Neural crest cell (in vitro differentiated cells): ENCODE results near the gene SRPK3. TPM values are rescaled to one million over a fixed set of nuclear protein-coding genes. Genes with fewer than 3 reads are reported as not detected.

Source experiments
- DNase-seq: peaks from one replicate; pipeline ENCODE4 v3.0.0; 2021; ENCODE audit warnings: low read depth, mixed read lengths, low spot score
- H3K27ac Mint-ChIP-seq: one replicate; pipeline ENCODE4 v1.8.0; 2021; ENCODE audit warnings: mild to moderate bottlenecking, mixed read lengths; ENCODE audit not compliant: unreplicated experiment
- H3K27me3 Mint-ChIP-seq: 2 replicates; pipeline ENCODE4 v1.8.0; 2021; ENCODE audit warnings: low read depth, mild to moderate bottlenecking, mixed read lengths
- H3K36me3 Mint-ChIP-seq: 2 replicates; pipeline ENCODE4 v1.8.0; 2021; ENCODE audit warnings: low read depth, mild to moderate bottlenecking, mixed read lengths
- H3K4me1 Mint-ChIP-seq: 2 replicates; pipeline ENCODE4 v1.8.0; 2021; ENCODE audit warnings: mixed read lengths
- H3K4me3 Mint-ChIP-seq: one replicate; pipeline ENCODE4 v1.8.0; 2021; ENCODE audit warnings: mild to moderate bottlenecking, mixed read lengths
- H3K9me3 Mint-ChIP-seq: 2 replicates; pipeline ENCODE4 v1.8.0; 2021; ENCODE audit warnings: mixed read lengths
- CTCF ChIP-seq: fragments of 200-600 bp; sonication (generic); conservative IDR thresholded peaks from 2 replicates; pipeline ENCODE4 v1.5.0; 2021; ENCODE audit warnings: antibody characterized with exemption, mild to moderate bottlenecking
- total RNA-seq: library from RNA; stranded (reverse); gene quantifications from 2 replicates; pipeline ENCODE4 v1.2.1, GENCODE V29; 2021

The SRPK3 gene
- total RNA-seq, 1 donor from 2014 or later = 0.14 TPM

- H3K27me3 Mint-ChIP-seq = no peaks in the 10 kb centered on the region
- H3K36me3 Mint-ChIP-seq = peaks cover 5% of the 10 kb centered on the region
- DNase-seq = no peak
- no peak for TF ChIP-seq CTCF
- H3K9me3 Mint-ChIP-seq = no peaks in the 10 kb centered on the region
- H3K4me3 Mint-ChIP-seq = peak overlapping the region; percentile 81
- peaks cover 11% of the 10 kb centered on the region for H3K4me1 Mint-ChIP-seq
- no peak overlapping the region for H3K27ac Mint-ChIP-seq
These were observed 47.5 kb downstream of the SRPK3 start for GRCh38 chrX:153828308-153828707.

GRCh38 chrX:153828723-153829548 is 48.1 kb downstream of the SRPK3 start:
- H3K4me3 Mint-ChIP-seq = peak overlapping the region; percentile 85
- peaks cover 5% of the 10 kb centered on the region for H3K36me3 Mint-ChIP-seq
- no peaks in the 10 kb centered on the region for H3K27me3 Mint-ChIP-seq
- H3K4me1 Mint-ChIP-seq = peaks cover 11% of the 10 kb centered on the region
- H3K27ac Mint-ChIP-seq = no peak overlapping the region
- no peak for DNase-seq
- no peaks in the 10 kb centered on the region for H3K9me3 Mint-ChIP-seq
- no peak for TF ChIP-seq CTCF

GRCh38 chrX:153829549-153829798 is 48.6 kb downstream of the SRPK3 start:
- no peaks in the 10 kb centered on the region for H3K9me3 Mint-ChIP-seq
- TF ChIP-seq CTCF = no peak
- no peak overlapping the region for H3K27ac Mint-ChIP-seq
- DNase-seq = no peak
- H3K27me3 Mint-ChIP-seq = no peaks in the 10 kb centered on the region
- H3K36me3 Mint-ChIP-seq = peaks cover 5% of the 10 kb centered on the region
- peaks cover 11% of the 10 kb centered on the region for H3K4me1 Mint-ChIP-seq
- peak overlapping the region; percentile 85 for H3K4me3 Mint-ChIP-seq

- TF ChIP-seq CTCF = no peak
- peaks cover 2% of the 10 kb centered on the region for H3K9me3 Mint-ChIP-seq
- H3K27me3 Mint-ChIP-seq = no peaks in the 10 kb centered on the region
- DNase-seq = no peak
- peak within 1 kb of the TSS; percentile 85 for H3K4me3 Mint-ChIP-seq
- H3K4me1 Mint-ChIP-seq = peaks cover 11% of the 10 kb centered on the region
- H3K27ac Mint-ChIP-seq = no peak within 1 kb of the TSS
- peaks cover 5% of the 10 kb centered on the region for H3K36me3 Mint-ChIP-seq
These were observed 49.2 kb downstream of the SRPK3 start, which contains the start of gene PDZD4 for GRCh38 chrX:153829799-153830639. TSS of gene PDZD4 (minus strand) at chrX:153830544. CDS start at chrX:153830298, 246 bp downstream.

- DNase-seq = no peak
- no peak overlapping the region for H3K27ac Mint-ChIP-seq
- peak overlapping the region; percentile 65 for H3K4me3 Mint-ChIP-seq
- peaks cover 11% of the 10 kb centered on the region for H3K4me1 Mint-ChIP-seq
- TF ChIP-seq CTCF = no peak
- peaks cover 2% of the 10 kb centered on the region for H3K9me3 Mint-ChIP-seq
- no peaks in the 10 kb centered on the region for H3K27me3 Mint-ChIP-seq
- H3K36me3 Mint-ChIP-seq = peaks cover 5% of the 10 kb centered on the region
These were observed 50.0 kb downstream of the SRPK3 start for GRCh38 chrX:153830640-153831428.
